ENCODE measurements around the gene CD244. TPM values are rescaled to one million over a fixed set of nuclear protein-coding genes. Genes with fewer than 3 reads are reported as not detected.

The CD244 gene
- total and polyA plus RNA-seq, 8 donors, result 0.15 to 1.1 (median 0.43) TPM; not detected in 3

DNA sequence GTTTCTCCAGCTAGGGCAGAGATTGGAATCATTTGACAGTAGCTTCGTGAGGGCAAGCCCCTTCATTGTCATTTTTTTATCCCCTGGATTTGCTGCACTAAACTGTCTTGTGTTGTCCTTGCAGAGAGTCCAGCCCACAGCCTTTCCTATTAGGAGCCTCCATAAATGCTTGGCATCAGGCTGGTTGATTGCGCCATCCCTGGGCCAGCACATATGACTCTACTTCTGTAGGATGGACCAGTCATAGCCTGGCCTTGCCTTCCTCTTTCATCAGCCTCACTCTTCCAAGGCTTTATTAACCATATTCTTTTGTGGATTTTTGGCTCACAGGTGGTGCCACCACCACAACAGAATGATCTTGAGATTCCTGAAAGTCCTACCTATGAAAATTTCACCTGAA lies 35.3 kb downstream of the CD244 start:
- Histone ChIP-seq H3K27me3 (no peaks in the 10 kb centered on the region), H3K9me3 (no peaks in the 10 kb centered on the region), H3K4me3 (no peak overlapping the region), H3K36me3 (no peaks in the 10 kb centered on the region), H3K4me1 (no peaks in the 10 kb centered on the region), H3K27ac (no peak overlapping the region)
- WGBS, 5 donors, result 88 to 96% (median 92%) methylated on average over 2 of the region's 2 CpGs
- intact Hi-C loops (cut with DNase I; ENCODE audit: low total_unique reads), result loop anchor here (10.0 kb wide), 1 partner anchor 103 kb away; no protein-coding TSS in a partner anchor
- no peak for DNase-seq
- no peak for TF ChIP-seq EP300 (IDR thresholded peaks at IDR 0.05)
- no peak for TF ChIP-seq POLR2A (IDR thresholded peaks at IDR 0.05)
- TF ChIP-seq CTCF (IDR thresholded peaks at IDR 0.05), result no peak
- no peak for TF ChIP-seq POLR2AphosphoS5 (IDR thresholded peaks at IDR 0.05)

DNA sequence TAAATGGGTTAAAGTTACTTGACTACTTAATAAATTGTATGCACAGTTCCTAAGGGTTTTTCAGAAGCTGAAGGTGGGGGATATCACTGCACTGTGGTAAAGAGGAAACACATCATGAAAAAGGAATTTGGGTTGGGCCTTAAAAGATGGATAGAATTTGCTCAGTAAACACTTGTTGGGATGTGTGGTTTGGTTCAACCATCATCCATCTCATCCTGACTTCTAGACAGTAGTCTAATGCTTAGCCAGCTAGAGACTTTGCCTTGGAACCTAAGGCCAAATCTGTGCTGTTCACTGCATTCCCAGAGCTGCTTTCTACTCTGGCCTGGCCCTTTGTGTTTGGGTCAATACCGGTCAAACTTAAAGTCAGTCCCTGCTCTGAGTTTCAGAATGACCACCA lies 36.1 kb downstream of the CD244 start:
- no peaks in the 10 kb centered on the region for H3K4me1 ChIP-seq
- no peaks in the 10 kb centered on the region for H3K27me3 ChIP-seq
- no peak for TF ChIP-seq EP300 (IDR thresholded peaks at IDR 0.05)
- no peak for TF ChIP-seq POLR2AphosphoS5 (IDR thresholded peaks at IDR 0.05)
- no peak for TF ChIP-seq CTCF (IDR thresholded peaks at IDR 0.05)
- TF ChIP-seq POLR2A (IDR thresholded peaks at IDR 0.05), result no peak
- 80 to 93% (median 89%) methylated on average over 1 of the region's 1 CpG for WGBS, 5 donors
- H3K36me3 ChIP-seq, result no peaks in the 10 kb centered on the region
- no peak overlapping the region for H3K4me3 ChIP-seq
- H3K9me3 ChIP-seq, result no peaks in the 10 kb centered on the region
- no peak for DNase-seq
- intact Hi-C loops (cut with DNase I; ENCODE audit: low total_unique reads), result loop anchor here (10.0 kb wide), 1 partner anchor 102 kb away; no protein-coding TSS in a partner anchor
- H3K27ac ChIP-seq, result no peak overlapping the region

- Histone ChIP-seq H3K27ac (no peak overlapping the region), H3K9me3 (no peaks in the 10 kb centered on the region), H3K4me3 (no peak overlapping the region), H3K4me1 (no peaks in the 10 kb centered on the region), H3K36me3 (no peaks in the 10 kb centered on the region), H3K27me3 (no peaks in the 10 kb centered on the region)
- DNase-seq, result no peak
- WGBS, 5 donors, result 65 to 74% (median 70%) methylated on average over 3 of the region's 3 CpGs
- intact Hi-C loops (cut with DNase I; ENCODE audit: low total_unique reads), result loop anchor here (10.0 kb wide), 1 partner anchor 98 kb away; no protein-coding TSS in a partner anchor
- no peak for TF ChIP-seq EP300 (IDR thresholded peaks at IDR 0.05)
- no peak for TF ChIP-seq POLR2AphosphoS5 (IDR thresholded peaks at IDR 0.05)
- TF ChIP-seq CTCF (IDR thresholded peaks at IDR 0.05), result no peak
- no peak for TF ChIP-seq POLR2A (IDR thresholded peaks at IDR 0.05)
These were observed 39.4 kb downstream of the CD244 start for GRCh38 chr1:160823296-160823695.

- H3K27me3 ChIP-seq, result no peaks in the 10 kb centered on the region
- H3K27ac ChIP-seq, result no peak overlapping the region
- no peaks in the 10 kb centered on the region for H3K9me3 ChIP-seq
- no peak overlapping the region for H3K4me3 ChIP-seq
- intact Hi-C loops (cut with DNase I; ENCODE audit: low total_unique reads), result loop anchor here (10.0 kb wide), 1 partner anchor 97 kb away; no protein-coding TSS in a partner anchor
- H3K36me3 ChIP-seq, result no peaks in the 10 kb centered on the region
- 71 to 84% (median 81%) methylated on average over 8 of the region's 8 CpGs for WGBS, 5 donors
- DNase-seq, result no peak
- H3K4me1 ChIP-seq, result no peaks in the 10 kb centered on the region
- TF ChIP-seq CTCF (IDR thresholded peaks at IDR 0.05) (no peak), POLR2A (IDR thresholded peaks at IDR 0.05) (no peak), POLR2AphosphoS5 (IDR thresholded peaks at IDR 0.05) (no peak), EP300 (IDR thresholded peaks at IDR 0.05) (no peak)
These were observed 41.1 kb downstream of the CD244 start for GRCh38 chr1:160821627-160822026.

Data from stomach (tissue), 9 donors.